Omental fat pad (tissue), 4 donors: ENCODE data around the gene MAGI2. TPM values are rescaled to one million over a fixed set of nuclear protein-coding genes. Genes with fewer than 3 reads are reported as not detected.
A peak's percentile ranks its signal among the peaks of the same experiment; 100 is the strongest.

Experiments used
- ATAC-seq: fragments of 150-250 bp; one replicate; pipeline ENCODE4 v1.9.1; 2016; ENCODE audit warnings: mild to moderate bottlenecking, moderate library complexity; ENCODE audit not compliant: low FRiP score
- DNase-seq: peaks from one replicate; pipeline ENCODE4 v3.0.0-alpha.2; 2019; ENCODE audit warnings: low spot score
- CTCF ChIP-seq, 3 donors: fragments of 450-650 bp; IDR thresholded peaks; one replicate each; pipeline ENCODE4 v1.5.1; 2016 to 2017; ENCODE audit warnings: antibody characterized with exemption in 3 of 3, mild to moderate bottlenecking in 3 of 3, moderate library complexity in 2 of 3
- total RNA-seq, 4 donors: library from RNA; depleted of rRNA; stranded (reverse); fragments of >200 nt; gene quantifications; one replicate each; pipeline ENCODE4 v1.1.0, GENCODE V29; 2016

Gene MAGI2
- total RNA-seq, 4 donors from 2014 or later, result 9.3 to 20.6 (median 13.2) TPM

GRCh38 chr7:79400222-79400621 is 53.2 kb downstream of the MAGI2 start:
- no peak for DNase-seq
- TF ChIP-seq CTCF (IDR thresholded peaks at IDR 0.05), result no peak
- no peak for ATAC-seq

GRCh38 chr7:79398138-79398749 is 55.2 kb downstream of the MAGI2 start:
- no peak for DNase-seq
- ATAC-seq, result no peak
- no peak for TF ChIP-seq CTCF (IDR thresholded peaks at IDR 0.05)

- no peak for DNase-seq
- no peak for TF ChIP-seq CTCF (IDR thresholded peaks at IDR 0.05)
- no peak for ATAC-seq
These were observed 66.6 kb downstream of the MAGI2 start for GRCh38 chr7:79386688-79387422.

GRCh38 chr7:79381921-79382320 is 71.5 kb downstream of the MAGI2 start:
- DNase-seq (no peak), ATAC-seq (no peak)
- TF ChIP-seq CTCF (IDR thresholded peaks at IDR 0.05), result no peak

- ATAC-seq (peak; percentile 68), DNase-seq (no peak)
- TF ChIP-seq CTCF (IDR thresholded peaks at IDR 0.05), result no peak
These were observed 76.4 kb downstream of the MAGI2 start for GRCh38 chr7:79377097-79377496.

- TF ChIP-seq CTCF (IDR thresholded peaks at IDR 0.05), result no peak
- ATAC-seq, result no peak
- no peak for DNase-seq
These were observed 77.0 kb downstream of the MAGI2 start for GRCh38 chr7:79376299-79377025.
